Prostate gland (tissue), 2 donors: ENCODE results near the gene TCF20.
A peak's percentile ranks its signal among the peaks of the same experiment; 100 is the strongest.

Experiments
- POLR2A ChIP-seq: fragments of 450-650 bp; IDR thresholded peaks from one replicate; pipeline ENCODE4 v1.6.1; 2016; ENCODE audit warnings: antibody characterized with exemption, mild to moderate bottlenecking
- TF ChIP-seq, protein P1 (sequence below), 4 experiments: fragments of 200-600 bp in 2 of 4; fragments of 450-650 bp in 2 of 4; sonication (generic) in 2 of 4; IDR thresholded peaks; 1 replicate in 3 of 4; 2 replicates in 1 of 4; pipeline ENCODE4 v1.5.1; 2016 to 2019; ENCODE audit warnings: antibody characterized with exemption in 4 of 4, mild to moderate bottlenecking in 2 of 4, moderate library complexity in 2 of 4

DNA sequence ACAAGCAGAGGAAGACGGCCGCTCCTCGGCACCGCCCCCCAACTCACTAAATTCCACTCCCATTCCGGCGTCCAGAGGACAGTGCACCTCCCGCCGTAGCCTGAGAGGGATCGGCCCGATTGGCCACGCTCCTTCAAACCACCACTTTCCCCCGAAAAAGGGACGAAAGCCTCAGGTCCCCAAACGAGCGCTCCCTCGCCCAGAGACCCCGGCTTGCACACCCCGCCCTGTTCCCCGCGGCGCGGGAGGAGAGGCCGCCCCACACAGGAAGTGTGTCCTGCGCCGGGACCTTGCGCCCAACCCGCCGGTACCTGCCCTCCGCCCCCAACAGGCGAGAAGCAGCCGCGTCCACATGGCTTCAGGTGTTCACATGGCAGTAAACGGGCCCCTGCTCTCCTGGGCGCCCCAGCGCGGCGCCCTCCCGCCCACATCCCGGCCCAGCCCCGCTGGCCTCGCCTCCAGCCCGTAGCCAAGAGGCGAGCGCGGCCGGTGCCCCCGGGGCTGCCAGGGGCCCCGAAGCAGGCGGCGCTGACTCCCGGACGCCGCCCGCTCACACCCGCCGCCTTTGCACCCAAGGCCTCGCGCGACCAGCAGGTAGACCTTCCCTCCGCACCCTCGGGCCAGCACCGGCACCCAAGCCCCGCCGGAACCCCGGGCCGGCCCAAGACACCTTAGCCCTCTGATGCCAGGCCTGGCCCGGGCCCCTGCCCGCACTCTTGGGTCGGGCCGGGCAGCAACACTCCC lies 849 bp downstream of the TCF20 start:
- peak; percentile 42 for TF ChIP-seq POLR2A
- TF ChIP-seq, protein P1, sequence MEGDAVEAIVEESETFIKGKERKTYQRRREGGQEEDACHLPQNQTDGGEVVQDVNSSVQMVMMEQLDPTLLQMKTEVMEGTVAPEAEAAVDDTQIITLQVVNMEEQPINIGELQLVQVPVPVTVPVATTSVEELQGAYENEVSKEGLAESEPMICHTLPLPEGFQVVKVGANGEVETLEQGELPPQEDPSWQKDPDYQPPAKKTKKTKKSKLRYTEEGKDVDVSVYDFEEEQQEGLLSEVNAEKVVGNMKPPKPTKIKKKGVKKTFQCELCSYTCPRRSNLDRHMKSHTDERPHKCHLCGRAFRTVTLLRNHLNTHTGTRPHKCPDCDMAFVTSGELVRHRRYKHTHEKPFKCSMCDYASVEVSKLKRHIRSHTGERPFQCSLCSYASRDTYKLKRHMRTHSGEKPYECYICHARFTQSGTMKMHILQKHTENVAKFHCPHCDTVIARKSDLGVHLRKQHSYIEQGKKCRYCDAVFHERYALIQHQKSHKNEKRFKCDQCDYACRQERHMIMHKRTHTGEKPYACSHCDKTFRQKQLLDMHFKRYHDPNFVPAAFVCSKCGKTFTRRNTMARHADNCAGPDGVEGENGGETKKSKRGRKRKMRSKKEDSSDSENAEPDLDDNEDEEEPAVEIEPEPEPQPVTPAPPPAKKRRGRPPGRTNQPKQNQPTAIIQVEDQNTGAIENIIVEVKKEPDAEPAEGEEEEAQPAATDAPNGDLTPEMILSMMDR (IDR thresholded peaks at IDR 0.05): peak in 2 of 4 experiments; percentile 44 to 52
